Fibroblast of skin of right biceps (primary cell): Measurements from ENCODE around the gene PPFIA4.

ENCODE experiments used
- DNase-seq: peaks from one replicate; pipeline ENCODE4 v3.0.0-alpha.2; 2013

The PPFIA4 gene

DNA sequence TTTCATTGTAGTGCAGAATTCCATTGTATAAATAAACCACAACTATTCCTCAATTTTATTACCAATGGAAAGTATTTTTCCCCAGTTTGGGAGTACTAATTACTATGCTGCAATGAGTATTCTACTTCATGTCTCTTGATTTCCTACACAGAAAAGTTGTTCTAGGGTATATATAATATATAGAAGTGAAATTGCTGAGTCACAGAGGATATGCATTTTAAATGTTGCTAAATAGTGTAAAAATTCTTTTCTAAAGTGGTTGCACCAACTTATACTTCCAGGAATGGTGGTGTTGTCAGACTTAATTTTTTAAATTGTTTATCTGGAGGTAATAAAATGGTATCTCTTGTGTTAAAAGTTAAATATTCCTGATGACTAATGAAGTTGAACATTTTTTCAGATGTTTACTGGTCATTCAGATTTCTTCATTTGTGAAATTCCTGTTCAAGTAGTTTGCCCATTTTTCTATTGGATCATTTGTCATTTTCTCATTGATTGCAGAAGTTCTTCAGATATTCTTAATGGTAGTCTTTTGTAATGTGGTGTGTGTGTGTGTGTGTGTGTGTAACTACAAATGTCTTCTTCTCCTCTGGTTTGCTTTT, 78.6 kb downstream of the PPFIA4 start:
- no peak for DNase-seq

DNA sequence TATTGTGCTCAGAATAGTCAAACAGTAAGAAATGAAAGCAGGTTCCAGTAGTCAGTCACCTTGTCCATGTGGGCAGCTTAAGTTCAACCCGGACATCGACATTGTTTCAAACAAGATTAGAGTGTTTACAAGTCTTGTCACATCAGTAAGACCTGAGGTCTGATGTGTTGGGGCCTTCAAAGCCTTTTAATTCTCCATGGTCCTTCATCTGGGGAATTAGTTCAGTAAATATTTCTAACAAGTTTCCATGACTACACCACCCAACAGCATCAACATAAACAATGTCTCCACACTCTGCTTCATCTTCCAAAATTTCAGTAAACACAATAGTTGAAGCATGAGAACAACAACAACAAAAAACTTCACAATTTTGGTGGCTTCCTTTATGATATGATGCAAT, 86.2 kb downstream of the PPFIA4 start:
- DNase-seq: no peak

- no peak for DNase-seq
These were observed 87.0 kb downstream of the PPFIA4 start for GRCh38 chr1:203113308-203113707.

- DNase-seq: no peak
These were observed 87.9 kb downstream of the PPFIA4 start for GRCh38 chr1:203114202-203114601.

- no peak for DNase-seq
These were observed 90.0 kb downstream of the PPFIA4 start for GRCh38 chr1:203116091-203116820.

DNA sequence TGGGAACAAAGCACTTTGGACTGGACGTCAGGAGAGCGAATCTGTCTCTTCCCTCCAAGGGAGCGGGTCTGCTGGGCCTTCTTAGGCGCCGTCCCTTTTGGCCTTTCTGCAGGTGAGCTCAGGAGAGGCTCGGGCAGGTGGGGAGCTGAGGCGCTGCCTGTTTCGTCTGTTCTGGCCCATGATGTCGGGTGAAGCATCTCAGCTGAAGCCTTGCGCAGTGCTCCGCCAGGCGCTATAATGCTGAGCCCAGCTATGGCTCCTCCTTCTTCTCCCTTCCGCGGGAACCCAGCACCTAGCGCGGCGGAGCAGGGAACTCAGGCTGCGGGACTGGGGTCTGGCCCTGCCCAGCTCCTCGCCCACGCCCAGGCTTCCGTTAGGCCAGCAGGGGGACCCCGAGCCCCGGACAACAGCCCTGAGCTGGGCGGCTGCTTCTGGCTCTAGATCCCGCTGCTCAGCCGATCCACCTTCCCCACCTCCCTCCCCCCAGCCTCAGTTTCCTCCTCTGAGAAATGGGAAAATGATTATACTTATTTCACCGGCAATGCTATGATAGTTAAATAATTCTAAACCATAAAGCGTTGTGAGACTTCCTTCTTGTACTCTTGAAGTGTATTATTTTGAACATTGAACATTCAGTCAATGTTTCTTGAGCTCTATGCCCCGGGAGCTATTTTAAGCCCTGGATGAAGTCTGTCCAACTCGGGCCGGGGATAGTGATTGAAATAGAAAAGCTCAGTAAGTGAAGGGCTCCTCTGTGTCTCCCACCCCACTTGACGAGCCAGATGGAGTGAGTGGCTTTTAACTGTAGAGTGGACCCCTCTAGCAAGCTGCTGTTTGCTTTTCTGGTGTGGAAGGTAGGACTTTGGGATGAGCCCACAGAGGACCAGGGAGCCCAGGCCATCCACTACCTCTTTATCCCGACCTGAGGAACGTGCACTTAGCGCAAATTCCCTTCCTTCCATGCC, 91.6 kb downstream of the PPFIA4 start:
- DNase-seq: peak; percentile 56

- DNase-seq: no peak
These were observed 94.2 kb downstream of the PPFIA4 start for GRCh38 chr1:203120325-203121153.

GRCh38 chr1:203121186-203122015, 95.1 kb downstream of the PPFIA4 start:
- DNase-seq: no peak

DNA sequence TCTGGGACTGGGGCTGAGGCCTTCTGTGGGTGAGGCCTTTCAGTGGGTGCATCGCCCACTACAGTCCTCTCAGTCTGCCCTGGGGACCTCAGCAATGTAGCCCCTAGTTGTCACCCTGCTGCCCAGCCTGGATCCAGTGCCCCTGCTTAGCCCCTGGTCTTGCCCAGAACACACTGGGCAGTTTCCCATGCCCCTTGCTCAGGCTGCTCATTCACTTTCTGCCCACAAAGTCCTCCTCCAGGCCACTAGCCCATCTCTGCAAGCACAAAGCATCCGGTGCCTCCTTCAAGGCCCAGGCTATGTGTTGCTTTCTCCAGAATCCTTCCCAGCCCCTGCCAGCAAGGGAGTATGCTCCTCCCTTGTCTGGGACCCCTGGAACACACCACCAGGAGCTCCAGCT, 95.9 kb downstream of the PPFIA4 start:
- DNase-seq: no peak

GRCh38 chr1:203124011-203124410, 97.7 kb downstream of the PPFIA4 start:
- DNase-seq: no peak

DNA sequence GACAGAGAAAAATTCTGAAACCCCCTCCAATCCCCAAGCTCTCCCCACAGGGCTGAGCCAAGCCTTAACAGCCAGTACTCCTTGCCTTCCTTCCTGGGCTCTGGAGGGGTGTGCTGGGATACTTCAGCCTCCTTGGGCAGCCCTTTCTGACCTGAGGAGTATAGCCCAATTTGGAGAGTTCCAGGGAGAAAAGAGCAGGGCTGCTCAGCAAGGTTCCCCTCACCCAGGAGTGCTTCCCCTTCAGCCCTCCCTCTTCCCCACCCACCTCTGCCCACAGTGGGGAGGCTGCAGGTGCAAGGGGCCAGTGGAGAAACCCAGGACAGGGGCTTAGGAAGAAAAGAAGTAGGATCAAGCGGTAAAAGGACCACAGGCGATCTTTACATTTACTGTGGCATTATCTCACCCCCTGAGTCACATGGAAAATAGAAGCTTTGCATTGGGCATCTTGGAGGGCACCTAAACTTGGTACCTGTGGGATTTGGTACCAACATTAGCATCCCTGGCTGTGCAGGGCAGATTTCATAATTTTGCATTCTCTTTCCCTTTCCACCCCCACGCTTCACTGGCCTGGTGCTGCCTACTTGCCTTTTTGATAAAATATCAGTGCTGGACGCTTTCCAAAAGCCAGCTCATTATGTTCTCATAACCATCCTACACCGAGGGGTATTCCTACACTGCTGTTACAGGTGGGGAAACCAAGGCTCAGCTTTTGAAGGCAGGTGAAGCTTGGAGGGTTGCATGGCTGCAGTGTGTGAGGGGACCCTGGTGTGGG, 98.4 kb downstream of the PPFIA4 start:
- DNase-seq: peak; percentile 20

DNA sequence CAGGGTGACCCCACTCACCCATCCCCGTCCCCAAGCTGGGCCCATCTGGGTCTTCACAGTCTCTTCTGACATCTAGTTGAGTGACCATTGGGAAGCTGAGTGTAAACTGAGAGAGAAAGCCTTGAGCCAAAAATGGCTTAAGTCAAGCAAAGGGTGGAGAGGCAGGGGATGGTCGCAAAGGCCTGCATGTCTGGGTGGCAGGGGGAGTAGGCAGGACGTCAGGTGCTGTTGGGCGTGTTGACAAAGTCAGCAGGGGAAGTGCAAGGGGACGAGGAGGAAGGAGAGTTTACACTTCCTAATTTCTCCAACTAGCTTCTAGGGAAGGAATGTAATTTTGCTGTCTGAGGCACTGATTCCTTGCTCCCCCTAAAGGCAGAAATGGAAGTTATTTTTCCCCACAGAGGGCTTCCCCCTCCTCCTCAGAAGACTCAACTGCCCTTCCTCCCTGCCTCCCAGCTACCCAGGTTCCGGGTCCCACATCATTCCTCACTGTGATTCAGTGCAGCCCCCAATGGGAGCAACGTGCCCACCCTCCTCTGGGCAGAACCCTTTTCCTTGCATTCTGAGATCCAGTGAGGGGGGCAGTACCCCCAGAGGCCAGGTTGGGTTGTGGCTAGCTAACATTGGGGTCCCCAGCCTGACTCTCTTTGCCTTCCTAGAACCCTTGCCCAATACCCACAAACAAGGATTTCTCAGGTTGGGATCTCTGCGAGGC, 100.0 kb downstream of the PPFIA4 start:
- peak; percentile 49 for DNase-seq

DNA sequence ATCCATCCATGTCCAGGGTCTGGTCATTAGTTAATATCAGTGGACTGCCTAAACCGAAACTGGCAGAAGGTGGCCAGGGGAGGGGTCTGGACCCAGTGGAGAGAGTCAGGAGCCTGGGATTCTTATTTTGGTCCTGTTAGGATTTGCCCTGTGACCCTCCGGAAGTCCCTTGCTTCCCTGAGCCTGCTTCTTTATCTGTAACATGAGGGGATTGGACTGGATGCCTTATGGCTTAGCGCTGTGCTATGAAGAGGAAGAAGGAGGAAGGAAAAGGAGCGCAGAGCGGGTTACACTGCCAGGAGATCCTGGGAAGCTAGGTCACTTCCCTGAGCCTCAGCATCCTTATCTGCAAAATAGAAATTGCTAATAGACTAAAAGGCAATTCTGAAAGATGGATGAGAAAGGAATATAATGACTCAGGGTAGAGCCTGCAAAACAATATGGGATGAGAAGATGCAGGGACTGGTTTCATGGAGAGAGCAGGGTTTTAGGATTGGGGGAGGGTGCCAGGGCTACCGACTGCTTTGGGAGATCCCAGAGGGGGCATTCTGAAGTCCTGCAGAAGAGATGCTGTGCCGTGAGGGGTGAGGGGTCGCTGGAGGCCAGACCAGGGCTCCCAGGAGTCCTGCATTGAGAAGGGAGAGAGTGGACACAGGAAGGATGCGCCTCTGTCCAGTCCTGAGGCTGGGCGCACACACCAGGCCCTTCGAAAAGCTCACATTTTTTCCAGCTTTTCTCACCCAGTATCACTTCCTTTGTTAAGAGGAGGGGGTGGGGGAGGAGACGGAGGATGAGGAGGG, 100.8 kb downstream of the PPFIA4 start:
- peak; percentile 40 for DNase-seq

DNA sequence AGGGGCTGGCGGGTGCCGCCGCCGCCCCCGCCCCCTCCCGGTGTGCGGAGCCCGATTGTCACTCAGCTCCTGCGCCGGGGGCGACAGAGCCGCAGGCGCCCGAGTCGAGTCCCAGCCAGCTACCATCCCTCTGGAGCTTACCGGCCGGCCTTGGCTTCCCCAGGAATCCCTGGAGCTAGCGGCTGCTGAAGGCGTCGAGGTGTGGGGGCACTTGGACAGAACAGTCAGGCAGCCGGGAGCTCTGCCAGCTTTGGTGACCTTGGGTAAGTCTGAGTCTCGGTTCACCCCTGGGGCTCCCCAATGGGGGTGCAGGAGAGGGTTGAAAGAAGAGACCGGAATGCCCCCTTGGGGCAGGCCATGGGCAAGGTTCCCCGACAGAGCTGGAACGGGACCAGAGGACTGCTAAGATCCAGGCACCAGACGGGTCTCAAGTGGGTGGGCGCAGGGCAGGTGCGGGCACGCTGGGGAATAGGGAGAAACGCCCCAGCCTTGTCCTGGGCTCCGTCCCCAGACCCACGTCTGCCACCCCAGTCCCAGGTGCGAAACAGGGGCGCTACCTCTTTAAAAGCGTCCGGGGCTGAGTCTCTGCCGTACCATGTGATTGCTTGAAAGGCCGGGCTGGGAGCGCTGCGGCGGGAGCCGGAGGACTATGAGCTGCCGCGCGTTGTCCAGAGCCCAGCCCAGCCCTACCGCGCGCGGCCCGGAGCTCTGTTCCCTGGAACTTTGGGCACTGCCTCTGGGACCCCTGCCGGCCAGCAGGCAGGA, 101.6 kb downstream of the PPFIA4 start, which contains the start of gene ADORA1:
Gene ADORA1 (plus strand): TSS at position 61 of the 765 bp plus-strand sequence. CDS start 1,116 bp downstream, outside the sequence.
- DNase-seq: peak; percentile 49

DNA sequence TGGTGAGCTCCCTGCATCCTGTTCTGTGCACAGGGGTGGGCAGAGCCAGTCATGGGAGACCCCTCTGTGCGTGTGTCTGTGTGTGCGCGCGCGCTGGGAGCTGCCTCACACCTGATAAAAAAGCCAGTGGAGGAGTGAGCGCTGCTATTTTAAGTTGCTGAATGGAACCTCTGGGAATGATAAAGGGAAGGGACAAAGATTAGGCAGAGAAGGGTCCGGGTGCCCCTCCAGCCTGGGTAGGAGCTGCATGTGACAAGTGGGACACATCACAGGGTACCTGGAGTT, 102.1 kb downstream of the PPFIA4 start:
- no peak for DNase-seq
